Dermis microvascular lymphatic vessel endothelial cell (primary cell): ENCODE data around the gene GPRIN3. TPM values are rescaled to one million over a fixed set of nuclear protein-coding genes. Genes with fewer than 3 reads are reported as not detected.
"Not testable (repeated sequence)": the region's sequence is repeated elsewhere in the genome, so short reads cannot be mapped to it uniquely, and the experiment has no call there.

Experiments
- DNase-seq, 2 donors: peaks; one replicate each; pipeline versions ENCODE4 v3.0.0 to v3.0.0-alpha.2; 2010; ENCODE audit warnings: low read depth in 2 of 2
- total RNA-seq: library from RNA; depleted of rRNA; stranded (reverse); fragments of >200 nt; gene quantifications from 2 replicates; pipeline ENCODE4 v1.2.1, GENCODE V29; 2014

GPRIN3 gene
- total RNA-seq, 1 donor from 2014 or later: 1.0 TPM

- no peak for DNase-seq
These were observed 90.7 kb downstream of the GPRIN3 start for GRCh38 chr4:89216866-89217265.

GRCh38 chr4:89216422-89216821 lies 91.2 kb downstream of the GPRIN3 start:
- DNase-seq: no peak

GRCh38 chr4:89215736-89216135 lies 91.9 kb downstream of the GPRIN3 start:
- DNase-seq: no peak

- no peak for DNase-seq
These were observed 93.3 kb downstream of the GPRIN3 start for GRCh38 chr4:89214308-89214707.

GRCh38 chr4:89213382-89213701 lies 94.3 kb downstream of the GPRIN3 start:
- no peak for DNase-seq

- DNase-seq: no peak
These were observed 94.8 kb downstream of the GPRIN3 start for GRCh38 chr4:89212666-89213381.

- peak; percentile 69 to 91 for DNase-seq
These were observed 103.0 kb downstream of the GPRIN3 start for GRCh38 chr4:89204624-89205023.

GRCh38 chr4:89203902-89204301 lies 103.7 kb downstream of the GPRIN3 start:
- no peak for DNase-seq

GRCh38 chr4:89199394-89199793 lies 108.2 kb downstream of the GPRIN3 start:
- not testable (repeated sequence) for DNase-seq

GRCh38 chr4:89197920-89198319 lies 109.7 kb downstream of the GPRIN3 start:
- no peak for DNase-seq

GRCh38 chr4:89196745-89197144 lies 110.9 kb downstream of the GPRIN3 start:
- peak; percentile 79 to 84 for DNase-seq

- DNase-seq: peak in 1 of 2 donors; percentile 14
These were observed 111.4 kb downstream of the GPRIN3 start for GRCh38 chr4:89196056-89196674.

GRCh38 chr4:89193843-89194242 lies 113.8 kb downstream of the GPRIN3 start:
- peak in 1 of 2 donors; percentile 38 for DNase-seq

Other genes starting within 250 kb of the GPRIN3 start
- gene TIGD2, start 196.3 kb downstream of the GPRIN3 start, total RNA-seq: 3.3 and 3.9 TPM in 2 replicates